ENCODE results near the gene GREM1. TPM values are rescaled to one million over a fixed set of nuclear protein-coding genes. Genes with fewer than 3 reads are reported as not detected.
A peak's percentile ranks its signal among the peaks of the same experiment; 100 is the strongest.

Gene GREM1
- total and polyA plus RNA-seq, 2 of the 4 experiments (the other 2 are of a cell fraction): 848 to 852 TPM

DNA sequence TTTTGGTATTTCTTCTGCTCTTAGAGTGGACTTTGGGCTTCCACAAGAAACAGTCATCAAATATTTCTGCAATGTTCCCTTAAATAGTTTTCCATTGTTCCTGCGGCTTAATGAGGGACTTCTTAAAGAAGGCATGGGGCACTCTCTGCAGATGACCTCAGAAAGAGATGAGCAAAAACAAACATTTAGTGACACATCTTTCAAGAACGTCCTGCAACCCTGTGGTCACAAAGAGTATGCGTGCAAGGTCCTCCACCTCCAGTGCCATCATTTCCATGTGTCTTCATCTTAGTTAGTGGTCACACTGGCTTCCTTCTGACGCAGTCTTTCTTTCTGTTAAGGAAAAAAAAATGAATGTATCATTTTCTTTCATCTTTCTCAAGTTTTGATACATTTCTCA is 56.2 kb downstream of the GREM1 start:
- in situ Hi-C loops (cut with MboI; ENCODE audit: low sequenced_read_pairs): loop anchor here (5.0 kb wide), 1 partner anchor 52 kb away; no protein-coding TSS in a partner anchor
- H2AFZ ChIP-seq (replicated peaks; ENCODE audit: low read length, poor library complexity): no peak overlapping the region
- H3K27ac ChIP-seq (ENCODE audit: insufficient read depth, low read length): peak overlapping the region; percentile 84
- 0 out of 2 replicates have a peak overlapping the region, but pooled peaks have one; percentile 100 for H2AK5ac ChIP-seq (ENCODE audit: low read depth, low read length)
- H3K36me3 ChIP-seq (ENCODE audit: control insufficient read depth, insufficient read depth, low read length): peaks cover 10% of the 10 kb centered on the region
- H3K23ac ChIP-seq (ENCODE audit: low read depth, low read length): peak overlapping the region; percentile 97
- H3K14ac ChIP-seq (replicated peaks; ENCODE audit: low read depth, low read length): peak overlapping the region; percentile 100
- peak overlapping the region; percentile 100 for H4K91ac ChIP-seq (ENCODE audit: insufficient read depth, low read depth, low read length)
- H4K20me1 ChIP-seq (ENCODE audit: insufficient read depth, low read length): no peaks in the 10 kb centered on the region
- H3K4me3 ChIP-seq (ENCODE audit: insufficient read depth, low read depth, low read length): no peak overlapping the region
- BruUV-seq (replicated peaks): no TSS peak
- H4K5ac ChIP-seq (ENCODE audit: low read depth, low read length): no peak overlapping the region; the same call in 1 of the 2 replicates
- no peak overlapping the region; the same call in 1 of the 2 replicates for H3K9ac ChIP-seq (ENCODE audit: low read depth, low read length)
- peaks cover 2% of the 10 kb centered on the region; the same call in 1 of the 2 replicates for H3K9me3 ChIP-seq (ENCODE audit: control insufficient read depth, insufficient read depth, low read length)
- ChIA-PET CTCF (interaction anchor here (0.7 kb wide), 1 partner anchor 12 kb away, joined by 3 read pairs; no protein-coding TSS in a partner anchor), POLR2A (ENCODE audit: unreplicated experiment) (no interaction called here)
- TF ChIP-seq, protein P1, sequence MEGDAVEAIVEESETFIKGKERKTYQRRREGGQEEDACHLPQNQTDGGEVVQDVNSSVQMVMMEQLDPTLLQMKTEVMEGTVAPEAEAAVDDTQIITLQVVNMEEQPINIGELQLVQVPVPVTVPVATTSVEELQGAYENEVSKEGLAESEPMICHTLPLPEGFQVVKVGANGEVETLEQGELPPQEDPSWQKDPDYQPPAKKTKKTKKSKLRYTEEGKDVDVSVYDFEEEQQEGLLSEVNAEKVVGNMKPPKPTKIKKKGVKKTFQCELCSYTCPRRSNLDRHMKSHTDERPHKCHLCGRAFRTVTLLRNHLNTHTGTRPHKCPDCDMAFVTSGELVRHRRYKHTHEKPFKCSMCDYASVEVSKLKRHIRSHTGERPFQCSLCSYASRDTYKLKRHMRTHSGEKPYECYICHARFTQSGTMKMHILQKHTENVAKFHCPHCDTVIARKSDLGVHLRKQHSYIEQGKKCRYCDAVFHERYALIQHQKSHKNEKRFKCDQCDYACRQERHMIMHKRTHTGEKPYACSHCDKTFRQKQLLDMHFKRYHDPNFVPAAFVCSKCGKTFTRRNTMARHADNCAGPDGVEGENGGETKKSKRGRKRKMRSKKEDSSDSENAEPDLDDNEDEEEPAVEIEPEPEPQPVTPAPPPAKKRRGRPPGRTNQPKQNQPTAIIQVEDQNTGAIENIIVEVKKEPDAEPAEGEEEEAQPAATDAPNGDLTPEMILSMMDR (conservative IDR thresholded peaks at IDR 0.05; ENCODE audit: low read depth, low read length): no peak
- TF ChIP-seq CEBPB (IDR thresholded peaks at IDR 0.05; ENCODE audit: low read depth, low read length) (peak; percentile 82), SMC3 (IDR thresholded peaks at IDR 0.05; ENCODE audit: low read depth, low read length) (no peak), FOS (IDR thresholded peaks at IDR 0.05; ENCODE audit: low read depth, low read length) (peak; percentile 79), BHLHE40 (IDR thresholded peaks at IDR 0.05; ENCODE audit: low read depth, low read length) (peak; percentile 86), RCOR1 (IDR thresholded peaks at IDR 0.05; ENCODE audit: insufficient replicate concordance, low read length) (peak; percentile 40), MXI1 (IDR thresholded peaks at IDR 0.05; ENCODE audit: borderline replicate concordance, low read depth, low read length) (no peak), RFX5 (IDR thresholded peaks at IDR 0.05; ENCODE audit: low read depth, low read length) (no peak), MAFK (IDR thresholded peaks at IDR 0.05; ENCODE audit: low read depth, low read length) (no peak), MAZ (IDR thresholded peaks at IDR 0.05; ENCODE audit: borderline replicate concordance, low read depth, low read length) (no peak), RAD21 (IDR thresholded peaks at IDR 0.05; ENCODE audit: low read length) (no peak; the same call in 1 of the 2 replicates)
- TF ChIP-seq, protein P2, sequence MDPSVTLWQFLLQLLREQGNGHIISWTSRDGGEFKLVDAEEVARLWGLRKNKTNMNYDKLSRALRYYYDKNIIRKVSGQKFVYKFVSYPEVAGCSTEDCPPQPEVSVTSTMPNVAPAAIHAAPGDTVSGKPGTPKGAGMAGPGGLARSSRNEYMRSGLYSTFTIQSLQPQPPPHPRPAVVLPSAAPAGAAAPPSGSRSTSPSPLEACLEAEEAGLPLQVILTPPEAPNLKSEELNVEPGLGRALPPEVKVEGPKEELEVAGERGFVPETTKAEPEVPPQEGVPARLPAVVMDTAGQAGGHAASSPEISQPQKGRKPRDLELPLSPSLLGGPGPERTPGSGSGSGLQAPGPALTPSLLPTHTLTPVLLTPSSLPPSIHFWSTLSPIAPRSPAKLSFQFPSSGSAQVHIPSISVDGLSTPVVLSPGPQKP (IDR thresholded peaks at IDR 0.05; ENCODE audit: borderline replicate concordance, low read depth, low read length): no peak
- TF ChIP-seq, protein P3, sequence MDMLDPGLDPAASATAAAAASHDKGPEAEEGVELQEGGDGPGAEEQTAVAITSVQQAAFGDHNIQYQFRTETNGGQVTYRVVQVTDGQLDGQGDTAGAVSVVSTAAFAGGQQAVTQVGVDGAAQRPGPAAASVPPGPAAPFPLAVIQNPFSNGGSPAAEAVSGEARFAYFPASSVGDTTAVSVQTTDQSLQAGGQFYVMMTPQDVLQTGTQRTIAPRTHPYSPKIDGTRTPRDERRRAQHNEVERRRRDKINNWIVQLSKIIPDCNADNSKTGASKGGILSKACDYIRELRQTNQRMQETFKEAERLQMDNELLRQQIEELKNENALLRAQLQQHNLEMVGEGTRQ (IDR thresholded peaks at IDR 0.05; ENCODE audit: low read depth, low read length): no peak; the same call in 1 of the 2 replicates
- peak overlapping the region; percentile 97 for H3K56ac ChIP-seq (ENCODE audit: extremely low read depth, insufficient read depth, low read length)
- dilution Hi-C loops (cut with HindIII; ENCODE audit: low sequenced_read_pairs, unreplicated experiment): no loop called here
- H3K27me3 ChIP-seq (ENCODE audit: control insufficient read depth, insufficient read depth, low read length): no peaks in the 10 kb centered on the region
- intact Hi-C loops (cut with micrococcal nuclease): no loop called here
- H3K4me2 ChIP-seq (ENCODE audit: low read depth, low read length): no peak overlapping the region
- H3K18ac ChIP-seq (ENCODE audit: low read depth, low read length): peak overlapping the region; percentile 98
- H3K4me1 ChIP-seq (ENCODE audit: control insufficient read depth, insufficient read depth, low read length): peaks cover 17% of the 10 kb centered on the region
- peaks cover 23% of the 10 kb centered on the region for H3K9me1 ChIP-seq (ENCODE audit: insufficient read depth, low read length)
- H4K8ac ChIP-seq (ENCODE audit: low read depth in 2 of 2, low read length in 2 of 2): peak overlapping the region; percentile 95 to 99
- no peak overlapping the region for H2AK9ac ChIP-seq (replicated peaks; ENCODE audit: low read depth, low read length, poor library complexity)
- ATAC-seq (ENCODE audit: low read depth): peak; percentile 87
- H2BK5ac ChIP-seq (ENCODE audit: low read depth, low read length, poor library complexity, severe bottlenecking): peak overlapping the region; percentile 99
- peak overlapping the region; percentile 100; the same call in 1 of the 2 replicates for H3K4ac ChIP-seq (ENCODE audit: low read depth, low read length)
- peak overlapping the region; percentile 100 for H2BK15ac ChIP-seq (ENCODE audit: low read depth, low read length)
- peak; percentile 98 for DNase-seq
- peak overlapping the region; percentile 100 for H2BK120ac ChIP-seq (ENCODE audit: low read depth, low read length)
- no CpG with 5 or more reads among the region's 4 CpGs for WGBS, 2 experiments (ENCODE audit: extremely low coverage in 2 of 2, insufficient read length in 1 of 2)
- peak overlapping the region; percentile 100 for H2BK20ac ChIP-seq (ENCODE audit: low read depth, low read length)
- peaks cover 33 to 59% of the 10 kb centered on the region in 2 experiments for H3K79me1 ChIP-seq (ENCODE audit: low read depth in 1 of 2, low read length in 2 of 2)
